HG03460 (cell line): ENCODE measurements around the gene ZSCAN20.
"Not testable (repeated sequence)": the region's sequence is repeated elsewhere in the genome, so short reads cannot be mapped to it uniquely, and the experiment has no call there.

Experiments used
- ATAC-seq: cut with Tn5 transposase; IDR thresholded peaks from one replicate; pipeline ENCODE4 v1.9.1; 2021; ENCODE audit not compliant: unreplicated experiment

ZSCAN20 gene

GRCh38 chr1:33473900-33474299 lies 1.5 kb downstream of the ZSCAN20 start:
- ATAC-seq, result no peak

- no peak for ATAC-seq
These were observed 5.0 kb downstream of the ZSCAN20 start for GRCh38 chr1:33477451-33477850.

- no peak for ATAC-seq
These were observed 10.0 kb downstream of the ZSCAN20 start for GRCh38 chr1:33482412-33482811.

- no peak for ATAC-seq
These were observed 16.2 kb downstream of the ZSCAN20 start for GRCh38 chr1:33488624-33489023.

- no peak for ATAC-seq
These were observed 22.5 kb downstream of the ZSCAN20 start for GRCh38 chr1:33494929-33495328.

GRCh38 chr1:33497410-33497809 lies 25.0 kb downstream of the ZSCAN20 start:
- no peak for ATAC-seq

GRCh38 chr1:33500547-33500946 lies 28.1 kb downstream of the ZSCAN20 start:
- ATAC-seq, result no peak

- ATAC-seq, result no peak
These were observed 28.9 kb downstream of the ZSCAN20 start for GRCh38 chr1:33501309-33501708.

- ATAC-seq, result no peak
These were observed 29.3 kb downstream of the ZSCAN20 start for GRCh38 chr1:33501774-33502173.

GRCh38 chr1:33502726-33503125 lies 30.3 kb downstream of the ZSCAN20 start:
- no peak for ATAC-seq

GRCh38 chr1:33503506-33503905 lies 31.1 kb downstream of the ZSCAN20 start:
- no peak for ATAC-seq

GRCh38 chr1:33507661-33508060 lies 35.2 kb downstream of the ZSCAN20 start:
- no peak for ATAC-seq

- no peak for ATAC-seq
These were observed 35.7 kb downstream of the ZSCAN20 start for GRCh38 chr1:33508151-33508550.

- ATAC-seq, result not testable (repeated sequence)
These were observed 36.8 kb downstream of the ZSCAN20 start for GRCh38 chr1:33509276-33509675.

- ATAC-seq, result no peak
These were observed 40.0 kb downstream of the ZSCAN20 start for GRCh38 chr1:33512226-33513011.

- no peak for ATAC-seq
These were observed 42.7 kb downstream of the ZSCAN20 start for GRCh38 chr1:33515112-33515511.

- ATAC-seq, result no peak
These were observed 43.2 kb downstream of the ZSCAN20 start for GRCh38 chr1:33515607-33516006.

GRCh38 chr1:33516428-33516827 lies 44.0 kb downstream of the ZSCAN20 start:
- no peak for ATAC-seq

GRCh38 chr1:33516891-33517567 lies 44.6 kb downstream of the ZSCAN20 start:
- ATAC-seq, result no peak

GRCh38 chr1:33517596-33518250 lies 45.3 kb downstream of the ZSCAN20 start:
- ATAC-seq, result no peak

- no peak for ATAC-seq
These were observed 46.9 kb downstream of the ZSCAN20 start for GRCh38 chr1:33519240-33519884.
